ENCODE results near the gene MINDY2.
"Not testable (repeated sequence)": the region's sequence is repeated elsewhere in the genome, so short reads cannot be mapped to it uniquely, and the experiment has no call there.

Gene MINDY2

DNA sequence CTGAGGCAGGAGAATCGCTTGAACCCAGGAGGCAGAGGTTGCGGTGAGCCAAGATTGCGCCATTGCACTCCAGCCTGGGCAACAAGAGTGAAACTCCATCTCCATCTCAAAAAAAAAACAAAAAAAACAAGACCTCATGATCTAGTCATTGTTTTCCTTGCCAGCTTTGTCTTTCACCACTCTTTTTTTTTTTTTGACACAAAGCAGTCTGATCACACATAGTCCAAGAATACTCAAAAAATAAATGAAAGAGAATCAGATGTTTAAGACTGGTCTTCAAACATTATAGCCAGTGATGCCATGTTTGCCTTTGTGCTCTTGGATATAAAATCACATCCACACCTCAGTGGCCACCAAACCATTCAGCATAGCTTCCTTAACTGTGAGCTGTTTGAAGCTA, 15.8 kb upstream of the MINDY2 start:
- DNase-seq: no peak

DNA sequence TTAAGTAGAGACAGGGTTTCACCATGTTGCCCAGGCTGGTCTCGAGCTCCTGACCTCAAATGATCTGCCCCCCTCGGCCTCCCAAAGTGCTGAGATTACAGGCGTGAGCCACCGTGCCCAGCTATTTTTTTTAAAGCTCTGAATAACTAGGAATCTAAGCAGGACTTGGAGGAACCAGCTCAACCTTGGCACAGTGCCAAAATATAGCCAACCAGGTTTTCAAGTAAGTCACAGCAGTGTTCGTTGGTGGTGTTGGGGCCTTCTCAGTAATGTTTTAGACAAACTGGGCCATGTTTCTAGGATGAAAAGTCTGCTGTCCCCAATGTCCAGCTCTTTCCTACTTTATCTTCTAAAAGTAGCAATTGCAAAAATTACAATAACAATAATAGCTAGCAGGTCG, 15.1 kb upstream of the MINDY2 start:
- no peak for DNase-seq

- no peak for DNase-seq
Measured at GRCh38 chr15:58758141-58758540, 13.0 kb upstream of the MINDY2 start.

DNA sequence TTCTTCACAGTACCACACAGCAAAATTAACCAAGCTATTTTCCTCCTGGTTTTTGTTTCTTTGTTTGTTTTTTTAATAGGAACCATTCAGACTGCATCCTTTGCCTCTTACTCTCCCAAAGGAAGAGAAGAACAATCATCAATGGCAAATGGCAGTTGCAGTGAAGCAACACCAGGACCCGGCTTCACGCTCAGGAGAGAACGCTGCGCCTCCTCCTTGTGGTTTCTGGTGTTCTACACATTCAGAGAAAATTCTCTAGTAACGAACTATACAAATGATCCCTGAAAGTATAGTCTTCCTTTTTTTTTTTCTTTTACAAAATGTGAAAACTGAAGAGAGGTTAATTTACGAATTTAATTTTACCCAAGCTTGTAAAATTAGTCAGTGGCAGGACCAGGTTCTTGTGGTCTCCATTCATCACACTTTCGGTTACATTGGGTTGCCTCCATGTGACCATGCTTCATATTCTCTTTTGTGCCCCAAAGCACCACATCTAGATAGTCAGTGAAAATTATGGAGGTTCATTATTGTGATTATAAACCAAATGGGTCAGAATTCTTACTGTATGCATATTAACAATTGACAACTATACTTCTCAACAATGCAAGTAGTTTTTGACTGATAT, 10.6 kb upstream of the MINDY2 start:
- DNase-seq: no peak

DNA sequence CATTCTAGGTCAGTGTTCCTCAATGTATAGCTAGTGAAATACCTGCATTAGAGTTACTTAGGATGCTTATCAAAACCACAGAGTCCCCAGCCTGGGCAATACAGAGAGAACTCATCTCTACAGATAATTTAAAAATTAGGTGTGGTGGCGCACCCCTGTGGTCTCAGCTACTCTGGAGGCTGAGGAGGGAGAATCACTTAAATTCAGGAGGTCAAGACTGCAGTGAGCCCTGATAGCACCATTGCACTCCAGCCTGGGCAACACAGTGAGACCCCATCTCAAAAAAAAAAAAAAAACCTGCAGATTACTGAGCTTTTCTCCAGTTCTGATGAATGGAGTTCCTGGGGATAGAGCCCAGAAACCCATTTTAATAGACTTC, 10.1 kb upstream of the MINDY2 start:
- DNase-seq: peak; percentile 48

GRCh38 chr15:58762285-58762684, 8.8 kb upstream of the MINDY2 start:
- no peak for DNase-seq

DNA sequence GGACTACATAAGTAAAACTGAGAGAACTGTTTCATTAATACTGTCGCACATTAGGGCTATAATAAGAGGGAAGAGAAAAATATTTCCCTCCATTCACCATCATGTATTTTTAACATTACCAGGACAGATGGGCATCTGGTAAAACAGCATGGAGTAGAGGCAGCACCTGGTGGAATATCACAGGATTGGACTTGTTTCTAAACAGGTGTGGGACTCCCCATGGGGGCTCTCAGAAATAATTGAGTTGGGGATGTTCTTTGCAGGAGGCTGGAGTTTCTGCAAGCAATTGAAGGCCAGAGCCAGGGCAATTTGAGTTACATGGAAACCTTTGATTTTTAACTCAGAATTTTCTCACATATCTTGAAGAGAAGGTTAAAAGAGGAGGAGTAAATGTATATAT, 8.4 kb upstream of the MINDY2 start:
- no peak for DNase-seq

DNA sequence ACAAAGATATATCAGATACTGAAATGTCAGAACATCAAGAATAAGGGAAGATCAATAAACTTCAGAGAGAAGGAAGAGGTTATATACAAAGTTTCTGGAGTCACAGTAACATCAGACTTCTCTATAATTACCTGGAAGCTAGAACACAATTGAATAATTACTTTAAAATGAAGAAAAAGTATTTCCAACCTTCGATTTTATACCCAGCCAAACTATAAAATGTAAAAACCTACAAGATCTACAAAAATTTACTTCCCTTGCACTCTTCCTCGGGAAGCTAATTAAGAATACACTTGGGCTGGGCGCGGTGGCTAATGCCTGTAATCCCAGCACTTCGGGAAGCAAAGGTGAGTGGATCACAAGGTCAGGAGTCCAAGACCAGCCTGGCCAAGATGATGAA, 6.6 kb upstream of the MINDY2 start:
- DNase-seq: no peak

DNA sequence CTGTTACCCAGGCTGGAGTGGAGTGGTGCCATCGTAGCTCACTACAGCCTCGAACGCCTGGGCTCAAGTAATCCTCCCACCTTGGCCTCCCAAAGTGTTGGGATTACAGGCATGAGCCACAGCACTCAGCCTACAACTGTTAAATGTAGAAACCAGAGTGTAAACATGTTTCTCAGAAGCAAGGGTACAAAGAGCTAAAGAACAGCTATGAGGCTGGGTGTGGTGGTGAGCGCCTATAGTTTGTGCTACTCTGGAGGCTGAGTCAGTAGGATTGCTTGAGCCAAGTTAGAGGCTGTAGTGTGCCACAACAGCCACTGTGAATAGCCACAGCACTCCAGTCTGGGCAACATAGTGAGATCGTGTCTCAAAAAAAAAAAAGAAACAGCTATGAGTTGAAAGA, 4.8 kb upstream of the MINDY2 start:
- no peak for DNase-seq

GRCh38 chr15:58768601-58769004, 2.5 kb upstream of the MINDY2 start:
- DNase-seq: not testable (repeated sequence)

GRCh38 chr15:58770519-58770856, 614 bp upstream of the MINDY2 start:
- DNase-seq: no peak

DNA sequence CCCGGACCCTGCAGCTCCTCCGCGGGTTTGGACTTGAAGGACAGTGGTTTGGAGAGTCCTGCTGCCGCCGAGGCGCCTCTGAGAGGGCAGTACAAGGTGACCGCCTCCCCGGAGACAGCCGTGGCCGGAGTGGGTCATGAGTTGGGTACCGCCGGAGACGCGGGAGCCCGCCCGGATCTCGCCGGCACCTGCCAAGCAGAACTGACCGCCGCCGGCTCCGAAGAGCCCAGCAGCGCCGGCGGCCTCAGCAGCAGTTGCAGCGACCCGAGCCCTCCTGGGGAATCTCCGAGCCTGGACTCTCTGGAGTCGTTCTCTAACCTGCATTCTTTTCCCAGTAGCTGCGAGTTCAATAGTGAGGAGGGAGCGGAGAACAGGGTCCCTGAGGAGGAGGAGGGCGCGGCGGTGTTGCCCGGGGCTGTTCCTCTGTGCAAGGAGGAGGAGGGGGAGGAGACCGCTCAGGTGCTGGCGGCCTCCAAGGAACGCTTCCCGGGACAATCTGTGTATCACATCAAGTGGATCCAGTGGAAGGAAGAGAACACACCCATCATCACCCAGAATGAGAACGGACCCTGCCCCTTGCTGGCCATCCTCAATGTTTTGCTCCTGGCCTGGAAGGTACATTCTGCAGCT, 634 bp downstream of the MINDY2 start:
- peak; percentile 43 for DNase-seq

DNA sequence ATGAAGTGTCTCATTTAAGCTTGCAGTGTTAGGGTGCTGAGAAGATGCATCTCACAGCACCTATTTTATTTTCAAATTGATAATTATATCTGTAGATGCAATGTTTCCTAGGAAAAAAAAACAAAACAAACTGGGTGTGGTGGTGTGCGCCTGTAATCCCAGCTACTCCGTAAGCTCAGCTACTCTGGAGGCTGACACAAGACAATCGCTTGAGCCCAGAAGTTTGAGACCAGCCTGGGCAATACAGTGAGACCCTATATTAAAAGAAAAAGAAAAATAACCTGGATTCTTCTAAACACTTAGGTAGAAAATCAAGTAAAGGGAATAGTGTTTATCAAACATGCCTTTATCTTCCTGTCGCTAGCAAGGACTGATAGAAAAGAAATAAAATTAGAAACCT, 1.9 kb downstream of the MINDY2 start:
- DNase-seq: no peak

GRCh38 chr15:58775402-58775801, 4.3 kb downstream of the MINDY2 start:
- DNase-seq: no peak

DNA sequence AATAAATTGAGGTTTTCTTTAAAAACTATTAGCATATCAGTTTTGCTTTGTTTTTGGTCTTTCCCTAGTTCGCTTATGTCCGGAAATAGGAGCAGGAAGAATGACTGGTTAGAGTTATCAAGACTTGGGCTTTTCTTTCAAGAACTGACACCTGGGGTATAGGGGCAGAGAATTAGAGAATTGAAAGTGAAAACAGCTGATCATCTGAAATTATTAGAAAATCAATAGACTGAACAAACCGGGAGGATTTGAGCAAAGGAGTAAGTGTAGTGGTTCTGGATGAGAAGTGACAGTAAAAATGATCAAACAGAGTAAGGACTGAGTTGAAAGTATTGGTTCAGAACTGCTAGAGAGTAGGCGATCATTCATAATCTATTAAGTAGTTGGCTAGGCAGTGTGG, 6.0 kb downstream of the MINDY2 start:
- no peak for DNase-seq

DNA sequence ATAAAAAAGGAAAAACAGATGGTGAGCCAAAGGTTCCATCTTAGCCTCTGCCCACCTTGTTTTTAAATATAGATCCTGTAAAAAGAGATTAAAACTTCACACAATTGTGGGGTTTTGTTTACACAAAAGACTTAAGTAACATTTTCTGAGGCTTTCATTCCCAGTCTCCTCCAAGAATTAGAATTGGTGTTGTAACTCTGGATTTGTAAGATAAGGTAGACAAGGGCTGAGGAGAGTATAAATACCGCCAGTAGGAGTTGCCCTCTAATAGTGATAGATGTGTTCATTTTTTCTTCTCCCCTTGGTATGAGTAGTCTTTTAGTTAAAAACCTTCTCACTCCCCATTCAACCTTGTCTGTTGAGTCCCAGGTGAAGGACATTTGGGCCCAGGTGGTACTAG, 8.5 kb downstream of the MINDY2 start:
- DNase-seq: no peak

DNA sequence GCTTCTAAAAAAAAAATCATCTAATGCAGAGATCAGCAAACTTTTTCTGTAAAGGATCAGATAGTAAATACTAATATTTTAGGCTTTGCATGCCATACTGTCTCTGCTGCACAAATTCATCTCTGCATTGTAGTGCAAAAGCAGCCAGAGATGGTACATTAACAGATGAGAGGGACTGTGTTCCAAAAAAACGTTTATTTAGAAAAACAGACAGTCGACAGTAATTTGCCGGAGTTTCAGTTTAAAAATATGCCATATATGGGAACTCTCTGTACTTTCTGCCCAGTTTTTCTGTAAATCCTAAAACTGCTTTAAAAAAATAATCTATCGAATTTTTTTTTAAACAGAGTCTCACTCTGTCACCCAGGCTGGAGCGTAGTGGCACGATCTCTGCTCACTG, 14.3 kb downstream of the MINDY2 start:
- DNase-seq: no peak

- DNase-seq: no peak
Measured at GRCh38 chr15:58788056-58788710, 17.1 kb downstream of the MINDY2 start.

DNA sequence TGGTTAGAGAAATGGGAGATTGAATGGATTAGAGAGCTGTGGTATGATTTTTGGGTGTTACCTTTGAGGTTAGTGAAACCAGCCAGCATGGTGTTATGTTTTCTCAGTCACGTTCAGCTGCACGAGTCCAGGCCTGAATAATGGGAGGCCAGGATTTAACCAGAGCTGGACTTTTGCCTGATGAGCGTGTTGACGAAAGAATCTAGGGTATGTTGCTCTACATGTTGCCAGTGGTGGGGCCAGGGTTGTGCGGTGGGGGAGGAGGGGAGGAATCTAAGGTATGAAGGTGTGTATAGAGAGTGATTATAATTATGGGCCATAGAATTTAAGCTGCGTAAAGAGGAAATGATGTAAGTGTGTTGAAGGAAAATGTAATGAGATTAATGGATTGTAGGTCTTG, 22.8 kb downstream of the MINDY2 start:
- DNase-seq: no peak

DNA sequence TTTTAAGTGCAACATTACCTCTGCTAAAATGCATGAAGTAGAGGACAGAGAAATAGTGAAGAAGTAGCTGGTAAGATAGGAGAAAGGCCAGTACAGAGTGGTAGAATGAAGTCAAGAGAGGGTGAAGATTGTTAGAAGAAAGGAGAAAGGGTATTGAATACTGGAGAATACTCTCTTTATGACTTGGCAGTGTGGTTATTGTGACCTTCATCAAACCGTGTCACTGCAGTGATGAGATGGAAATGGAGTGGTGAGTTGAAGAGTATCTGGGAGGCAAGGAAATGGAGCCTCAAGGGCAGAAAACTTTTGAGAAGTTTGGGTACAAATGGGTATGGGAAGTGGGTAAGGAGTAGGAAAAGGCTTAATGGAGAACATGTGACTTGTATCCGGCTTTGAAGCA, 24.7 kb downstream of the MINDY2 start:
- no peak for DNase-seq

- DNase-seq: no peak
Measured at GRCh38 chr15:58797505-58797904, 26.4 kb downstream of the MINDY2 start.

DNA sequence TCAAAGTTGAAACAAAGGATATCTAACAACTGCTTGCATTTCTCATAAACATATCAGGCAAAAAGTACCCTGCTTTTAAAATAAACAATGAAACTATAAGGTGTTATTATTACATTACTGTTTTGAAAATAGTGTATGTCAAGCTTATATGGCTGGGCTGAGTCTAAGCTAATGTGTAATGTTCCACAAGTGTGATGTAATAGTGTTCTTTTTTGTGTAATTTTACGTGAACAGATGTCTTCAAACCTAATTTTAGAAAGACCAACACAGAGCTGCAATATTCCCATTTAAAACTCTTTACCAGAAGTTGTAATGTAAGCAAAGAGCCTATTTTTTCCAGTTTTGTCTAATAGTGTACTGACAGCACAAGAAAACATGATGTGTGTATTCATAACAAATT, 34.0 kb downstream of the MINDY2 start:
- DNase-seq: no peak

DNA sequence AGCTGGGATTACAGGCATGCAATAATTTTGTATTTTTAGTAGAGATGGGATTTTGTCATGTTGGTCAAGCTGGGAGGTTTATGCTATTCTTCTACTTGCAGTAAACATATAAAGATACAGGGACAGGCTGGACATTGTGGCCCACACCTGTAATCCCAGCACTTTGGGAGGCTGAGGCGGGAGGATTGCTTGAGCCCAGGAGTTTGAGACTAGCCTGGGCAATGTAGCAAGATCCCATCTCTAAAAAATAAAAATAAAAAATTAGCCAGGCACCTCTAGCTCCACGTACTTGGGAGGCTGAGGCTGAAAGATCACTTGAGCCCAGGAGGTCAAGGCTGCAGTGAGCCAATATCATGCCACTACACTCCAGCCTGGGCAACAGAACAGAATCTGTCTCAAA, 52.2 kb downstream of the MINDY2 start:
- DNase-seq: not testable (repeated sequence)

GRCh38 chr15:58830556-58830955, 59.5 kb downstream of the MINDY2 start:
- DNase-seq: no peak

All from CD4-positive, alpha-beta T cell treated with Interleukin-17A for 4 hours (primary cell).